Fibroblast of mammary gland (primary cell): Measurements from ENCODE around the gene MED13L.

Experiments
- DNase-seq: peaks from one replicate; pipeline ENCODE4 v3.0.0-alpha.2; 2010; ENCODE audit warnings: low read depth
- H3K4me3 ChIP-seq: 2 replicates; pipeline ENCODE4 v1.5.1; 2011; ENCODE audit warnings: low read depth, mild to moderate bottlenecking, low read length, moderate library complexity; ENCODE audit not compliant: control insufficient read depth
- CTCF ChIP-seq: conservative IDR thresholded peaks from 2 replicates; pipeline ENCODE4 v1.5.1; 2011; ENCODE audit warnings: low read depth, low read length, inconsistent platforms; ENCODE audit not compliant: control insufficient read depth, insufficient read depth

Gene MED13L

GRCh38 chr12:115926037-115926670 lies 351.3 kb downstream of the MED13L start:
- no peak for TF ChIP-seq CTCF
- no peak for DNase-seq
- H3K4me3 ChIP-seq, result no peak overlapping the region

DNA sequence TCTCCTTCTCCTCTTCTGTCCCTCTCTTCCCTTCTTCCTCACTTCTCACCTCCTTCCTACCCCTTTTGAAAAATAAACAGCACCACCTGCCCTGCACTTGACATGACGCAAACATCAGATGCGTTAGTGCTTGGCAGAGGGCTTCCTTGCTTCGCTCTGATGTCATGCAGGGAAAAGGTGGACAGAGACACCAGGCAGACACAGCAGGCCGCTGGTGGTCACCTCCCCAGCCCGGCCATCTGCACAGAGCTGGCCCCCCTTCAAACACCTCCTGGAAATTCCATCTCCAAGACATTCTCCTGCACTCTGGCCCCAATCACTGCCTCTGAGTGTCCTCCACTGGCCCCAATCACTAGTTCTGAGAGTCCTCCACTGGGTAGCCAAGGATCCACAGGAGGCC lies 353.6 kb downstream of the MED13L start:
- no peak overlapping the region for H3K4me3 ChIP-seq
- no peak for TF ChIP-seq CTCF
- DNase-seq, result no peak

GRCh38 chr12:115922952-115923564 lies 354.4 kb downstream of the MED13L start:
- DNase-seq, result peak; percentile 33
- peak; percentile 54 for TF ChIP-seq CTCF
- no peak overlapping the region for H3K4me3 ChIP-seq

DNA sequence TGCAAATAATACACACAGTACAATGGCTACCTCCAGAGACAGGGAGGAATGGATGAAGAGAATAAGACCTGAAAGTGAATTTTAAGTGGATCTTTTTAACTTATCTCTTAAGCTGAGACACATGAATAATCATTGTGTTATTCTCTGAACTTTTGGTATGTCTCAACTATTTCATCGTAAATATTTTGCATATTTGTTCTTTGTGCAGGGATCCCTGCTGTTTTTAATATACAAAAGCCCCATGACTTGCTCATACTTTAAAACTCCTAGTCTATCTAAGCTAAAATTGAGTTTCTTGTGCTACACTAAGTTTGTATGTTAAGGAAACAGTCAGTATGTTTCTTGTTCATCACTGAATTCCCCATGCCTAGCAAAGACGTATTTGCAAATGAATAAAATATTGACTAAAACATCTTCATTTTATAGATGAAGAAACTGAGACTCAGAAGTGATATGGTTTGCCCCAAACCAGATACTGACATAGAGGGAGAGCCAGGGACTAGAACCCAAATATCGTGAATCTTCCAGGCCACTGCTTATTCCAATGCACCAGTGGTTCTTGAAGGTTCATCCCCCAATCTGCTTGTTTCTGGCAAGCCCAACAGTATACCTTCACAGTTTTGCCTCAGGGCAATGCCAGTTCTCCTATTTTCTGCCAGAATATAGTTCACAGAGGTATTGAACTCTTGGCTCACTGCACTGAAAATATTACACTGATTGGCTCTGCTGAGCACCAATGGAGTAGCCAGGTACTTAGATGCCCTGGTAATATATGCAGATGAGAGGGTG lies 356.9 kb downstream of the MED13L start:
- H3K4me3 ChIP-seq, result no peak overlapping the region
- DNase-seq, result no peak
- TF ChIP-seq CTCF, result no peak

DNA sequence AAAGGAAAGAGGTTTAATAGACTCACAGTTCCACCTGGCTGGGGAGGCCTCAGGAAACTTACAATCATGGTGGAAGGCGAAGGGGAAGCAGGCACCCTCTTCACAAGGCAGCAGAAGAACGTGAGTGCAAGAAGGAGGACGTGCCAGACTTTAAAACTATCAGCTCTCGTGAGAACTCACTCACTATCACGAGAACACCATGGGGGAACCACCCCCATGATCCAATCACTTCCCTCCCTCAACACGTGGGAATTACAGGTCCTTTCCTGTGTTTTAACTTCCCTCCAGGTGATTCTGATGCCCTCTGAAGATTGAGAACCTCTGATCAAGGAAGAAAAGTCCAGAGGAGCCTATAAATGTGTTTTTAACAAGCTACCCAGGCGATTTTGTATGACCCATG lies 358.7 kb downstream of the MED13L start:
- H3K4me3 ChIP-seq, result no peak overlapping the region
- TF ChIP-seq CTCF, result no peak
- no peak for DNase-seq

DNA sequence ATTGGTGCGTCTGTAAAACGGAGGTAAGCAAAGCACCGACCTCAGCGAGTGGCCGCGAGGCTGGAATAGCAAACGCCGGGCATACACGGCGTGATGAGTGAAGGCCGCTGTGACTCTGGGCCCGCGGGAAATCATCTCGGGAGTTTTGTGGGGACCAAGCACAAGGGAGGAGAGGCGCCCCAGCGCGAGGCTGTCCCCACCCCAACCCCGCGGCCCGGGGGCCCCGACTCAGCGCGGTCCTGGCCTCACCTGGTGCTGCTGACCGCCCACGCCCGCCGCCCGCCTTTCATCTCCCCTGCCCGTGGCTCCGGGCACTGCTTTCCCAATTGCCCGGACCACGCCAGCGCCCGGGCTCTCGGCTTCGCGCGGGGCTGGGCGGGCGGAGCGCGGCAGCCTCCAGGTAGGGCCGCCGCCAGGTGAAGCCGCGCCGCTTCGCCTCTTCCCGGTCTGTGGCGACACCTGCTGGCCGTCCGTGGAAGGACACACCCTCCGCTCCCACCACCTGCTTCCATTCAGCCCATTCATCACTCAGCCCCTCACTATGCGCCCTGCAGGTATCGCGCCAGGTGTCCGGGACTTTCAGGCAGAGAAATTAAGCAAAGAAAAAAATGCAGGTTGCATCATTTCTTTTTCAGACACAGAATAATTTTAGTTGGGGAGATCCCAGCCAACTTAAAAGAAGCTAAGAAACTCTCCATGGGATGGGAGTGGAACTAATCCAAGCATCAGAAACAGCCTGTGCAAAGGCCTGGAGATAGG lies 360.4 kb downstream of the MED13L start:
- DNase-seq, result no peak
- H3K4me3 ChIP-seq, result no peak overlapping the region
- TF ChIP-seq CTCF, result peak; percentile 64
